ENCODE data around the gene THSD7A.

The THSD7A gene

DNA sequence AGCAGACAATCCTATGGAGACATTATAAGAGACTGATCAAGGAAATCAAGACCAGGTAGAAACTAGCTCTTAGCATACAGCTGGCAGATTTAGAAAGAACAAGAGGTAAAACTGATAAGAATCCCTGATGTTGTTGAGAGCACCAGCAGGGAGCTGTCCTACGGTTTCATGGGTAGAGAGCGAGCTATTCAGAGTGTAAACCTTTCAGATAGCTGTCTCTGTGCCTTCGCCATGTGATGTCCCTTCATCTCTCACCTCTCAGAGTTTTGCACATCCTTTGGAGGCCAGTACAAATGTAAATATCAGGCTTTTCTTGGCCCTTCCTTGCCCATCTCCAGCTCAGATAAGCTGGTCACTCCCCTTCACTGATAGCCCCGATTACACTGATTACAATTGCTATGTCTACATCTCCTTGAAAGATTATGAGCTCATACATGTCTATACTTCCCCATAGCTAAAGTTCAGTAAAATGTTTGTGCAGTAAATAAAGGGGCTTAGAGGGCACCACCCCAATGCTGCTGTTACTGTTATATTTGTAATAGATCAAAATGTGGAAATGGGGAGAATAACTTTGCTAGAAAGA, 21.9 kb downstream of the THSD7A start:
- no peak for DNase-seq

DNA sequence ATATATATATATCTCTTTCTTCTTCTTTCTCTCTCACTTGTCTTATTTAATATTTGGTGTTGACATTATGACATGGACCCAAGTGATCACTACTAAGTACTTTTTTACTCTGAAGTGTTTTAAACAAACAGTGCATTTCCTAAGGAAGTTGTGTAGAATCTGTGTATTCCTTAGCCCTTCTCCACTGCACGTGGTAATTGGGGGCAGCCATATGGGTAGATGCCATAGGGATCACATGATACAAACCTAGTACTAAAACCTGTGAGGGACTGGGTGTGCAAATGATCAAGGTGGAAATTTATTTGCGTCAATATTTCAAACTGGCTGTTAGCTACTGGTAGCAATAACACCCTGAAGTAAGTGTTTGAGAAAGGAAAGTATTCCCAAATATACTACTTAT, 25.0 kb downstream of the THSD7A start:
- DNase-seq, result no peak

DNA sequence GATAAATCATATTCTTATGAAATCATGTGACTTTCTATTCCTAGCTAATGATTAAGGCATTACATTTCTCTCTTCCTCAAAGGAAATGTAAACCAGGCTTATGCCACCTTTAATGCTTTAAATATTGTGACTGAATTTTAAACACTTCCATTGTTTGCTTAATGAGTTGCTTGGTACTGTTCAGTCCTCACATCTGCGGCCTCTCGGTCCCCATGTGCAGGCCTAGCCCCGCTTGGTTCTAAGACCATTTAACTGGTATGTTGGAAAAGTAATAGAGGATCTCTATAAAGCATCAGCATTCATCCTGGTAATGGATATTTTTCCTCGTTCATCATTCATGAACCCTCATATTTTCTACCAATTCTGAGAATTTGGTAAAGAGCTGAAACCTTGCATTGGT, 27.4 kb downstream of the THSD7A start:
- no peak for DNase-seq

DNA sequence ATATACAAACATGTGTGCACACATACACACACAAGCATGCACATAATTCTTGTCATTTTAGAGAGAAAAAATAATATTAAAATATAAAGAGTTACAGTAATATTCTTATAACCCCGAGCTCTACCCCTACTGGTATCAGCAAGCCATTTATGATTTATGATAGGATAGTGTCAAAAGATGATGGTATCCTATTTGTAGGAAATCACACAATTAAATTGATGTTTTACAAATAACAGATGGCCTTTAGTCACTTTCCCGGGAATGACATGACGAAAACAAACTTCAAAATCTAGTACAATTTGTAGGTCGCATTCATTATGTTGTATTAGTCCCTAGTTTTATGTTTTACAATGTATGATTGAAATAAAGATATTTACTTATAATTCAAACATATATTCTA, 36.8 kb downstream of the THSD7A start:
- DNase-seq, result no peak

DNA sequence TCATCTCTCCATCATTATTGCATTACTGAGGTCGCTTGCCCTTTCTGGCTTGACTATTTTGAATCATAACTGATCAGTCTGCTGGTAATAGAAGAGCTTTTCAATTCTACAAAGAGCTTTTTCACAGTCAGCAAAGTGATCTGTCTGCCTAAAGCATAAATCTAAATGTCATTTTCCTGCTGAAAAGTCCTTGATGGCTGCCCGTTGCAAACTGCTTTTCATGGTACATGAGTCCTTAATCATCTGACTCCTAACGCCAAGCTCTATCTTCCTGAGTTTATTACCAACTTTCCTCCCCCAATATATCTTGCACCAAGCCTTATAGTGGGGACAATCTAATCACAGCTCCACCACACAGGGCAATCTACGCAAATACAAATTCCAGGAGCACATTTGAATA, 39.8 kb downstream of the THSD7A start:
- no peak for DNase-seq

GRCh38 chr7:11788568-11788967, 43.4 kb downstream of the THSD7A start:
- no peak for DNase-seq

- no peak for DNase-seq
These were observed 44.5 kb downstream of the THSD7A start for GRCh38 chr7:11787534-11787933.

DNA sequence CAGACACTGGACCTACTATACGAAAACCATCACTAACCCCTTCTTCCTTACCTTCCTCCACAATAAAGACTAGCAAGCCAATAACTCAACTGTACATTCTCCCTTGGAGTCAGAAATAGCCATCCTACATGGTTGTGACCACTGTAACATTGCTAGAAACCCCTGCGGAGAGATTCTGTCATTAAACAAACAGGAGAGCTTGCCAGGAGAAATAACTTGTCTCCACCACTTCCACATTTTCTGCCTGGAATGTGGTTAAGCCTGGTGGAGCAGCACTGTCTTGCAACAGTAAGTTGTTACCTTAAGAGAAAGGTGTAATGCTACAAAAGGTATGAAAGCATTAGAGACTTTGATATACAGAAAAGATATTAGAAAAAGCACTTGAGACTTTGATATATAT, 45.8 kb downstream of the THSD7A start:
- DNase-seq, result peak; percentile 86

- DNase-seq, result peak; percentile 0
These were observed 47.0 kb downstream of the THSD7A start for GRCh38 chr7:11784769-11785536.

DNA sequence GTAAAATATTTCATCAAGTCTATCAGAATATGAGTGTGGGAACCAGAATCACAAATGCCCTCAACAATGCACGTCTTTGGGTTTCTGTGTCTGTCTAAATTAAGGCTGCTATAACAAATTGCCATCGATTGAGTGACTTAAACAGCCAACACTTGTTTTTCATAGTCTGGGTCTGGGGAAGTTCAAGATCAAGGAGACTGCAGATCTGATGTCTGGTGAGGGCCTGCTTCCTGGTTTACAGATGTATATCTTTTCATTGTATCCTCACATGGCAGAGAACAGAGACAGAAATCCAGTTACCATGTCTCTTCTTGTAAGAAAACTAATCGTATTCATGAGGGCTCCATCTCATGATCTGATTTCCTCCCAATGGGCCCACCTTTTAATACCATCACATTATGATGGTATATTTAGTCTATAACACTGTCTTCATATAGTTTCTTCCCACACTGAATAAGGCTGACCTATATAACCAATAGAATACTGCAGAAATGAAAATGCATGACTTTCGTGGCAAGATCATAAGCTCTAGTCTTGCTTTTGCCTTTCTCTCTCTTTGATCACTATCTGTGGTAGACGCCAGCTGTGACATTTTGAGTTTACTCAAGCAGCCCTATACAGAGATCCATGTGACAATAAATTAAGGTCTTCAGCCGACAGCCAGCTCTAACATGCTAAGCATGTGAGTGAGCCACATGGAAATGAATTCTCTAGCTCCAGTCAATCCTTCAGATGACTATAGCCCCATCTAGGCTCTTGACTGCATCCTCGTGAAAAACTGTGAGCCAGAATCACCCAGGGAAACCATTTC, 51.9 kb downstream of the THSD7A start:
- DNase-seq, result no peak

DNA sequence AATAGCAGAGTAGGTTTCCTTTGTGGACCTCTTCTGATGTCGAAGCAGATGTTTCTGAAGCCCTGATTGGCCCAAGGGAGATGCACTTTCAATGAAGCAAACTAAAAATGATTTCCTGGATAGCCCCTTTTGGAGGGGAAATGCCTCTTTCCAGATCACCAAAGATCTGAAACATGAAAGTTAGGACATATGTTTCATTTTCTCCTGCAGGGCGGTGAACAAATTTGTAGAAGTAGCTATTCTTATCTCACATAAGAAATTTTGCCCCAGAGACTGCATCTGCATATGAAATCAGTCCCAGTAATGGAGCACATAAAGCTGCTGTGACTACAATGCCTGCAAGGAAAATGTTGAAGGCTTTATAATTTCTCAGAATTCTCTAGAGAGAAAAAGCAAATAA, 56.0 kb downstream of the THSD7A start:
- no peak for DNase-seq

DNA sequence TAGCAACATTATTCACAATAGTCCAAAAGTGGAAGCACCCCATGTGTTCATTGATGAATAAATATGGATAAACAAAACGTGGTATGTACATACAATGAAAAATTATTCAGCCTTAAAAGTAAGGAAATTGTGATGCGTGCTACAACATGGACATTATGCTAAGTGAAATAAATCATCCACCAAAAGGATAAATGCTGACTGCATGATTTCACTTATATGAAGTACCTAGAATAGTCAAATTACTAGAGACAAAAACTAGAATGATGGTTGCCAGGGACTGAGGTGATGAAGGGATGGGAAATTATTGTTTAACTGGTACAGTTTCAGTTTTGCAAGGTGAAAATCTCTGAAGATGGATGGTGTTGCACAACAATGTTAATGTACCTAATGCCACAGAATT, 56.6 kb downstream of the THSD7A start:
- no peak for DNase-seq

DNA sequence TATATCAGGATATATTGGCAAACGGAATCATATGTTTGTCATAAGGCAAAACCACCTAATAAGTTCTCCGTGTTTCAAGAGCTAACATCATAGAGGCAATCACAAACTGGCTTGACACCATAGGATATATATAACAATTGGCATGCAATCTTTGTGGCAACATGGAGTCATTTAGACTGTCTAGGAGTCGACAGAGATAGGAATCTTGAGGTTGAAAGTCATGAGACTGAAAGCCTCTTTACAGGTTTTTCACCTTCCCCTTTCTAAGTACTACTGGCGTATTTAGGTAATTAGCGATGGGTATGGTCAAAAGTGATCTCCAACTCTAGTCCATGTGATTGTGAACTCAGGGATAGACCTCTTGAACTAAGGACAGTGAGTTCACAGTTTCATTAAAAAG, 63.7 kb downstream of the THSD7A start:
- DNase-seq, result no peak

DNA sequence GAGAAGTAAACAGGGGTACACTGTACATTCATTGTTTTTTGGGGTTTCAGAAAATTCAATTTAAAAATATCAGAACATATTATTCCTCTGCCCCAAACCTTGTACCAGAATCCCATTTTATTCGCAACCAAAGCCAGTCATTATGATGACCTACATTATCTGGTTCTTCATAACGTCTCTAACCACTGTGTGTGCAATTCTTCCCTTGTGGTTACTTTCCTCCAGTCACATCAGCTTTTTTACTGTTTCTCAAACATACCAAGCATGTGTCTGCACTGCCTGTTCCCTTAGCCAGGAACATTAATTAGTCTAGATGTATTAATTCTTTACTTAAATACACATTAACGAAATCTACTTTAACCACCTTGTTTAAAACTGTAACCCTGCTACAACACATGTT, 64.8 kb downstream of the THSD7A start:
- no peak for DNase-seq

- DNase-seq, result no peak
These were observed 71.6 kb downstream of the THSD7A start for GRCh38 chr7:11760372-11760771.

DNA sequence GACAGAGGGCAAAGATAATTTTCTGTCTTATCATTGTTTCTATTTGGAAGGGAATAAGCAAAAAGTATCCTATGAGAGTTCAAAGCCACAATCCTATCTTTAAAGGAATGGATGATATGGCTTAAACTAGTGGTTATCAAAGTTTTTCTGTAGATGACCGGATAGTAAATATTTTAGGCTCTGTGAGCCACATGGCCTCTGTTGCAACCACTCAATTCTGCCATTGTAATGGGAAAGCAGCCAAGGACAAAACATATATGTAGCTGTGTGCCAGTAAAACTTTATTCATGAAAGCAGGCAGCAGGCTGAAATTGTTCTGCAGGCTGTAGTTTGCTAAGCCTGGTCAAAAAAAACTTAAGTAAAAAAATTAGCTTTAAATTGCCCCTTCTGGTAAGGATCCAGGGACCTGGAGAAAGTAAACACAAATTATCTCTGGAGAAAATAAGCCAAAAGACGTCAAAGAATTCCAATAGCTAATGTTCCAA, 73.3 kb downstream of the THSD7A start:
- no peak for DNase-seq

- no peak for DNase-seq
These were observed 74.8 kb downstream of the THSD7A start for GRCh38 chr7:11757153-11757552.

GRCh38 chr7:11754933-11755332, 77.1 kb downstream of the THSD7A start:
- no peak for DNase-seq

- no peak for DNase-seq
These were observed 77.9 kb downstream of the THSD7A start for GRCh38 chr7:11754123-11754522.

GRCh38 chr7:11753433-11753832, 78.6 kb downstream of the THSD7A start:
- no peak for DNase-seq

- no peak for DNase-seq
These were observed 80.1 kb downstream of the THSD7A start for GRCh38 chr7:11751807-11752389.

DNA sequence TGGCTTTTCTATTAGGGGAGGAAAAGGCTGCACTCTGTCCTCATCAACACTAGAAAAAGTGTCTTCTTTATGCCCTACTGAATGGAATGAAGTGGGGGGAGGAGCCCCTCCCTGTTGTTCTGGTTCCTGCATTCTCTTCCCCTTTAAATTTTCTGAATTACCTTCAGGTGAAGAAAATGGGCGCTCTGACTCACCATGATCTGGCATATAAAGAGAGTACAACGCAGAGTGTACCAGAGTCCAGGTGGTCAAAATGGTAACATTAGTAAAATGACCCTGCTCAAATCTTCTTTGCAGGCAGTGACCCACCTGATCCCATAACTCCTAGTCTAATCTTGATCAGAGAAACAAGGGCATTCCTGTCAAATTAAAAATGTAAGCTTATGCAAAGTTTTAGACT, 80.7 kb downstream of the THSD7A start:
- DNase-seq, result no peak

DNA sequence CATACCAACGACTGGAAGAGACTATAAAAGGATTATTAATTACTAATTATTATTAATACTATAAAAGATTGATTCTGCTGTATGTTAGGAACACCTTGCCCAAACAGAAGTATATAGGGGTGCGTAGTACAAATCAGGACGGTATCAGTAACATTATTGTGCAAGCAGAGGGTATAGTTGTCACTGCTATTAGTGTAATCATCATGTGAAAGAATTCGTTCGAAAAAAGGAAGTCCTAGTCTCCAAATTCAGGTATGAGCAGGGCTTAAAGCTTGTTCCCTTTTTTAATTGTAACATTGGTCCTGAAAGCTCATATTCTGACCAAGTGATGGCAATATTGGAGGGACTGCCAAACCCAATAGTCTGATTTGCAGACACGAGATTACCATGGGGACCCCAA, 81.8 kb downstream of the THSD7A start:
- no peak for DNase-seq

Measured in fibroblast of skin of back (primary cell).